Adrenal gland (tissue), 5 donors: ENCODE measurements around the gene RNLS.

Experiments
- POLR2A ChIP-seq, 2 donors: fragments of 450-650 bp; IDR thresholded peaks; one replicate each; pipeline ENCODE4 v1.6.1; 2017; ENCODE audit warnings: antibody characterized with exemption in 2 of 2, mild to moderate bottlenecking in 2 of 2, moderate library complexity in 1 of 2
- TF ChIP-seq, protein P1 (sequence below), 6 experiments: fragments of 450-650 bp in 4 of 6; fragments of 200-600 bp in 2 of 6; sonication (generic) in 1 of 6; IDR thresholded peaks; 1 replicate in 5 of 6; 2 replicates in 1 of 6; pipeline versions ENCODE4 v1.5.1 to v1.8.0; 2016 to 2021; ENCODE audit warnings: antibody characterized with exemption in 6 of 6, mild to moderate bottlenecking in 2 of 6, moderate library complexity in 1 of 6
- donor health status: DM: no; HTN: no; CAD: no.

DNA sequence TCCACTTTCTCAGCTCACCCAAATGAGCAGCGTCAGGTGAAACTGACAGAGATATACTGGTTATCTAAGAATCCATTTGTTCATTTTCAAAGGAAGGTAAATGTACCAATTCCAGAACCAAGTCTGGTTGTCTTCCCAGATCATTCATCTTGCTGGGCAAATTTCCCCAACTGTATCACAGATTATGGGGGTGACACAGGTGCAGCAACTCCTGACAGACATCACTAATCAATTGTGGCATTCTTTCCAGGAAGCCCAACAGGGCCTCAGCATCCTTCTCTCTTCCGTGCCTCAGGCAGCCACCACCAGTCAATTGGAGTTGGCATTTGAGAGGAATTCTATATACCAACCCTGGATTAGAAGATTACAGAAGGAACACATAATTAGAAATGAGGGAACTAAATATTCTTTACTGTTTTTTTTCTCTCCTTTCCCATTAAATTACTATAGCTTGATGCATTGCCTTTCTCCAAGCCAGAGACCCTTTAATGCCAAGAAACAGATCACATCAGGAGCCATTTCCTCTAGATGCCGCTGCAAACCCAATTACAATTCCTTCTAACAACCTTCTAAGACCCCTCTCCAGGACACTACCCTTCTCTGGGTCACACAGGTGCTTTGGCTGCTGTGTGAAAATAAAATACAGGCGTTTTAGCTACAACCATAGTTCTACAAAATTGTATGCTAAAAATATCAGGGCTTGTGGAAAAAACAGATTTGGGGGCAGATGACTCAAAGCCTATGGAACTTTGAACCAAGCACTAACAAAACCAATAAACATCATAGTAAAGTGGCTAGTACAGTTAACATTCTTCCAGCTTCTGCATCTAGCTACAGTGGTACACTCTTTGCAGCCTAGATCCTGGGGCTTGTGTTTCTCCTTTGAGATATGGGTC, 291.6 kb downstream of the RNLS start:
- TF ChIP-seq, protein P1, sequence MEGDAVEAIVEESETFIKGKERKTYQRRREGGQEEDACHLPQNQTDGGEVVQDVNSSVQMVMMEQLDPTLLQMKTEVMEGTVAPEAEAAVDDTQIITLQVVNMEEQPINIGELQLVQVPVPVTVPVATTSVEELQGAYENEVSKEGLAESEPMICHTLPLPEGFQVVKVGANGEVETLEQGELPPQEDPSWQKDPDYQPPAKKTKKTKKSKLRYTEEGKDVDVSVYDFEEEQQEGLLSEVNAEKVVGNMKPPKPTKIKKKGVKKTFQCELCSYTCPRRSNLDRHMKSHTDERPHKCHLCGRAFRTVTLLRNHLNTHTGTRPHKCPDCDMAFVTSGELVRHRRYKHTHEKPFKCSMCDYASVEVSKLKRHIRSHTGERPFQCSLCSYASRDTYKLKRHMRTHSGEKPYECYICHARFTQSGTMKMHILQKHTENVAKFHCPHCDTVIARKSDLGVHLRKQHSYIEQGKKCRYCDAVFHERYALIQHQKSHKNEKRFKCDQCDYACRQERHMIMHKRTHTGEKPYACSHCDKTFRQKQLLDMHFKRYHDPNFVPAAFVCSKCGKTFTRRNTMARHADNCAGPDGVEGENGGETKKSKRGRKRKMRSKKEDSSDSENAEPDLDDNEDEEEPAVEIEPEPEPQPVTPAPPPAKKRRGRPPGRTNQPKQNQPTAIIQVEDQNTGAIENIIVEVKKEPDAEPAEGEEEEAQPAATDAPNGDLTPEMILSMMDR (IDR thresholded peaks at IDR 0.05): no peak
- no peak for TF ChIP-seq POLR2A (IDR thresholded peaks at IDR 0.05)
